CD4-positive, alpha-beta memory T cell (primary cell): ENCODE data around the gene GPR176. TPM values are rescaled to one million over a fixed set of nuclear protein-coding genes. Genes with fewer than 3 reads are reported as not detected.
"Not testable (repeated sequence)": the region's sequence is repeated elsewhere in the genome, so short reads cannot be mapped to it uniquely, and the experiment has no call there.

ENCODE experiments used
- CTCF ChIA-PET: fragments of 350-600 bp; sonication (Branson Sonifier 250); formaldehyde crosslinking; loops from one replicate; lab custom pipeline; 2021; ENCODE audit warnings: inconsistent platforms; ENCODE audit not compliant: partially characterized antibody; lab: Charles Lee
- POLR2A ChIA-PET: fragments of 350-600 bp; sonication (Branson Sonifier 250); formaldehyde crosslinking; loops from one replicate; lab custom pipeline; 2021; ENCODE audit not compliant: partially characterized antibody; lab: Charles Lee
- DNase-seq, 5 donors: peaks; one replicate each; pipeline versions ENCODE4 v3.0.0 to v3.0.0-alpha.2; 2020 to 2022; ENCODE audit warnings: mixed read lengths in 1 of 5
- H3K27ac ChIP-seq: one replicate; pipeline ENCODE4 v1.7.0; 2013; ENCODE audit warnings: low read depth, low read length
- H3K27me3 ChIP-seq: 2 replicates; pipeline ENCODE4 v1.7.0; 2013; ENCODE audit warnings: mild to moderate bottlenecking, low read length, moderate library complexity; ENCODE audit not compliant: insufficient read depth
- H3K36me3 ChIP-seq: 2 replicates; pipeline ENCODE4 v1.7.0; 2013; ENCODE audit warnings: mild to moderate bottlenecking, low read length, moderate library complexity; ENCODE audit not compliant: insufficient read depth
- H3K4me1 ChIP-seq: 2 replicates; pipeline ENCODE4 v1.7.0; 2013; ENCODE audit warnings: mild to moderate bottlenecking, low read length, moderate library complexity; ENCODE audit not compliant: insufficient read depth
- H3K4me3 ChIP-seq, 2 donors: one replicate each; pipeline ENCODE4 v1.7.0; 2013; ENCODE audit warnings: low read length in 2 of 2, mild to moderate bottlenecking in 1 of 2
- H3K9me3 ChIP-seq, 2 donors: one replicate each; pipeline ENCODE4 v1.7.0; 2013; ENCODE audit warnings: low read length in 2 of 2, control low read depth in 1 of 2; ENCODE audit not compliant: control insufficient read depth in 1 of 2
- H3K27ac Mint-ChIP-seq, 7 donors: one replicate each; pipeline ENCODE4 v1.8.0; 2020 to 2021; ENCODE audit warnings: mixed read lengths in 7 of 7, mild to moderate bottlenecking in 6 of 7, inconsistent platforms in 3 of 7, moderate library complexity in 3 of 7
- H3K27me3 Mint-ChIP-seq, 2 donors: one replicate each; pipeline ENCODE4 v1.8.0; 2020 to 2021; ENCODE audit warnings: mixed read lengths in 2 of 2
- H3K36me3 Mint-ChIP-seq, 2 donors: one replicate each; pipeline ENCODE4 v1.8.0; 2020 to 2021; ENCODE audit warnings: mixed read lengths in 2 of 2, inconsistent platforms in 1 of 2, mild to moderate bottlenecking in 1 of 2
- H3K4me1 Mint-ChIP-seq, 4 donors: one replicate each; pipeline ENCODE4 v1.8.0; 2020 to 2021; ENCODE audit warnings: mixed read lengths in 4 of 4, mild to moderate bottlenecking in 1 of 4
- H3K4me3 Mint-ChIP-seq, 8 donors: one replicate each; pipeline ENCODE4 v1.8.0; 2020 to 2021; ENCODE audit warnings: mixed read lengths in 8 of 8, mild to moderate bottlenecking in 7 of 8, moderate library complexity in 6 of 8, inconsistent platforms in 3 of 8
- H3K9me3 Mint-ChIP-seq, 8 donors: one replicate each; pipeline ENCODE4 v1.8.0; 2020 to 2021; ENCODE audit warnings: mixed read lengths in 8 of 8, mild to moderate bottlenecking in 5 of 8, inconsistent platforms in 3 of 8, moderate library complexity in 1 of 8
- intact Hi-C: fragments of 100-400 bp; cut with micrococcal nuclease; formaldehyde crosslinking; loops from one replicate; pipeline ENCODE4 v1.15.1; 2023
- polyA plus RNA-seq, 2 donors: library from polyadenylated mRNA; unstranded; fragments of 300-500 nt; fragmentation: Illumina TruSeq; gene quantifications; one replicate each; pipeline ENCODE4 v1.2.3, GENCODE V29; 2021
- total RNA-seq, 2 experiments: library from RNA; stranded (reverse); gene quantifications; one replicate each; pipeline ENCODE4 v1.2.3, GENCODE V29; 2021

The GPR176 gene
- total and polyA plus RNA-seq, 4 experiments from 2014 or later, result not detected

DNA sequence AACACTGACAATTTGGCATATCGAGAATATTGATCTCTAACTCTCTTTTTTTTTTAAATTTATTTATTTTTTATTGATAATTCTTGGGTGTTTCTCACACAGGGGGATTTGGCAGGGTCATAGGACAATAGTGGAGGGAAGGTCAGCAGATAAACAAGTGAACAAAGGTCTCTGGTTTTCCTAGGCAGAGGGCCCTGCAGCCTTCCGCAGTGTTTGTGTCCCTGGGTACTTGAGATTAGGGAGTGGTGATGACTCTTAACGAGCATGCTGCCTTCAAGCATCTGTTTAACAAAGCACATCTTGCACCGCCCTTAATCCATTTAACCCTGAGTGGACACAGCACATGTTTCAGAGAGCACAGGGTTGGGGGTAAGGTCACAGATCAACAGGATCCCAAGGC lies 27.0 kb downstream of the GPR176 start:
- H3K27me3 Mint-ChIP-seq, H3K4me1 Mint-ChIP-seq, DNase-seq, H3K4me3 Mint-ChIP-seq, H3K27me3 ChIP-seq, H3K36me3 ChIP-seq, H3K27ac Mint-ChIP-seq, H3K9me3 Mint-ChIP-seq, H3K9me3 ChIP-seq, H3K4me3 ChIP-seq, intact Hi-C loops, CTCF ChIA-PET, POLR2A ChIA-PET, H3K27ac ChIP-seq, H3K36me3 Mint-ChIP-seq, H3K4me1 ChIP-seq: not testable (repeated sequence)

DNA sequence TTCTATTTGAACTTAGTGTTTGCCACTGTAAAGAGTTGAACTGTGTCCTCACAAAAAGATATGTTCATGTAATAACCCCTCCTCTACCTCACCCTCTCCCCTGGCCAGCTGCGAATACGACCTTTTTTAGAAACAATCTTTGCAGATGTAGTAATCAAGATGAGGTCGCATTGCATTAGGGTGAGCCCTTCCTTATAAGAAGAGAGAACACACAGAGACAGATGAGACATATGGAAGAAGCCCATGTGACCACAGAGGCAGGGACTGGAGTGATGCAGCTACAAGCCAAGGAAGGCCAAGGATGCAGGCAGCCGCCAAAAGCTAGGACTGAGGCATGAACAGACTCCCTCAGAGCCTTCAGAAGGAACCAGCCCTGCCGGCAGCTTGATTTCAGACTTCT lies 27.6 kb downstream of the GPR176 start:
- no peak for DNase-seq
- H3K4me1 ChIP-seq, result no peaks in the 10 kb centered on the region
- intact Hi-C loops, result no loop called here
- peaks cover 0 to 3% (median 0%) of the 10 kb centered on the region in 8 donors for H3K9me3 Mint-ChIP-seq
- ChIA-PET CTCF (no interaction called here), POLR2A (no interaction called here)
- H3K27ac ChIP-seq, result no peak overlapping the region
- peaks cover 4 to 7% of the 10 kb centered on the region in 2 donors for H3K27me3 Mint-ChIP-seq
- H3K9me3 ChIP-seq, result no peaks in the 10 kb centered on the region
- H3K27me3 ChIP-seq, result no peaks in the 10 kb centered on the region
- H3K36me3 ChIP-seq, result no peaks in the 10 kb centered on the region
- no peaks in the 10 kb centered on the region for H3K36me3 Mint-ChIP-seq
- H3K4me3 Mint-ChIP-seq, result no peak overlapping the region
- H3K4me1 Mint-ChIP-seq, result no peaks in the 10 kb centered on the region
- H3K4me3 ChIP-seq, result no peak overlapping the region
- no peak overlapping the region for H3K27ac Mint-ChIP-seq

GRCh38 chr15:39890621-39891020 lies 29.4 kb downstream of the GPR176 start:
- Mint-ChIP-seq H3K27me3 (no peaks in the 10 kb centered on the region), H3K4me1 (no peaks in the 10 kb centered on the region), H3K27ac (no peak overlapping the region), H3K4me3 (no peak overlapping the region), H3K9me3 (peaks cover 0 to 3% (median 0%) of the 10 kb centered on the region in 8 donors), H3K36me3 (no peaks in the 10 kb centered on the region)
- DNase-seq, result no peak
- Histone ChIP-seq H3K36me3 (no peaks in the 10 kb centered on the region), H3K27me3 (no peaks in the 10 kb centered on the region), H3K27ac (no peak overlapping the region), H3K9me3 (no peaks in the 10 kb centered on the region), H3K4me1 (no peaks in the 10 kb centered on the region), H3K4me3 (no peak overlapping the region)
- POLR2A ChIA-PET, result no interaction called here
- intact Hi-C loops, result no loop called here
- CTCF ChIA-PET, result no interaction called here

- intact Hi-C loops, result loop anchor here (10.0 kb wide), 1 partner anchor 385 kb away; no protein-coding TSS in a partner anchor
- H3K27ac Mint-ChIP-seq, result no peak overlapping the region
- Histone ChIP-seq H3K4me3 (no peak overlapping the region), H3K27me3 (peaks cover 3% of the 10 kb centered on the region), H3K9me3 (no peaks in the 10 kb centered on the region), H3K4me1 (no peaks in the 10 kb centered on the region), H3K27ac (no peak overlapping the region), H3K36me3 (no peaks in the 10 kb centered on the region)
- peaks cover 0 to 1% of the 10 kb centered on the region in 2 donors for H3K27me3 Mint-ChIP-seq
- no peaks in the 10 kb centered on the region for H3K4me1 Mint-ChIP-seq
- ChIA-PET CTCF (no interaction called here), POLR2A (interaction anchor here (0.8 kb wide), 1 partner anchor 9 kb away, joined by 3 read pairs; no protein-coding TSS in a partner anchor)
- no peak for DNase-seq
- H3K36me3 Mint-ChIP-seq, result no peaks in the 10 kb centered on the region
- H3K9me3 Mint-ChIP-seq, result peaks cover 0 to 3% (median 0%) of the 10 kb centered on the region in 8 donors
- H3K4me3 Mint-ChIP-seq, result no peak overlapping the region
These were observed 30.5 kb downstream of the GPR176 start for GRCh38 chr15:39889601-39890000.

DNA sequence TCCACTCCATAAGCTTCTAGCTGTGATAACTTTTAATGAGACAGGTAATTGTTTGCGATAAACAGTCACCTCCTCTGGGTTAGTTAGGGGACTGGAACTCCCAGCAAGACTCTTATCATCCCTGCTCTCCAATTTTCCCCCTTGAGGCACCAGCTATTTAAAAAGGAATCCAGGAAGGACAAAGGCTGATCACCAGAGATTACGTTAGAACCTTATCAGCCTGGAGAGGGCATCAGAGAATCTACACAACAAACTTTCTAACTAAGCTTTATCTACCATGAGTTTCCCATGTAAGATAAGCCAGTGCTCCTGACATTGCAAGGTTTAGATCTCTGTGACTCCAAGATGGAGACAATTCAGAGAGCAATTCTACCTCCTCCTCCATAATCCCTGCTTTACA lies 31.3 kb downstream of the GPR176 start:
- H3K4me1 Mint-ChIP-seq, result no peaks in the 10 kb centered on the region
- CTCF ChIA-PET, result no interaction called here

GRCh38 chr15:39888243-39888642 lies 31.8 kb downstream of the GPR176 start:
- intact Hi-C loops, result loop anchor here (10.0 kb wide), 1 partner anchor 387 kb away; no protein-coding TSS in a partner anchor
- CTCF ChIA-PET, result interaction anchor here (0.9 kb wide), 1 partner anchor 387 kb away, joined by 4 read pairs; no protein-coding TSS in a partner anchor
- H3K4me3 ChIP-seq, result no peak overlapping the region
- POLR2A ChIA-PET, result no interaction called here
- H3K27me3 ChIP-seq, result peaks cover 11% of the 10 kb centered on the region
- H3K36me3 Mint-ChIP-seq, result no peaks in the 10 kb centered on the region
- H3K4me1 ChIP-seq, result no peaks in the 10 kb centered on the region
- H3K9me3 ChIP-seq, result no peaks in the 10 kb centered on the region
- no peak overlapping the region for H3K27ac Mint-ChIP-seq
- H3K9me3 Mint-ChIP-seq, result peaks cover 0 to 3% (median 0%) of the 10 kb centered on the region in 8 donors
- no peaks in the 10 kb centered on the region for H3K4me1 Mint-ChIP-seq
- no peak overlapping the region for H3K27ac ChIP-seq
- DNase-seq, result no peak
- H3K36me3 ChIP-seq, result no peaks in the 10 kb centered on the region
- H3K4me3 Mint-ChIP-seq, result no peak overlapping the region
- H3K27me3 Mint-ChIP-seq, result peaks cover 5 to 8% of the 10 kb centered on the region in 2 donors

More for the DNA sequence above, 31.3 kb downstream of the GPR176 start:
- Mint-ChIP-seq H3K9me3 (peaks cover 0 to 3% (median 0%) of the 10 kb centered on the region in 8 donors), H3K36me3 (no peaks in the 10 kb centered on the region), H3K27me3 (peaks cover 4 to 7% of the 10 kb centered on the region in 2 donors), H3K27ac (no peak overlapping the region), H3K4me3 (no peak overlapping the region)
- Histone ChIP-seq H3K4me3 (no peak overlapping the region), H3K36me3 (no peaks in the 10 kb centered on the region), H3K27me3 (peaks cover 11% of the 10 kb centered on the region), H3K4me1 (no peaks in the 10 kb centered on the region), H3K9me3 (no peaks in the 10 kb centered on the region), H3K27ac (no peak overlapping the region)
- intact Hi-C loops, result loop anchor here (10.0 kb wide), 1 partner anchor 386 kb away; no protein-coding TSS in a partner anchor
- POLR2A ChIA-PET, result interaction anchor here (0.8 kb wide), 1 partner anchor 10 kb away, joined by 3 read pairs; no protein-coding TSS in a partner anchor
- no peak for DNase-seq

DNA sequence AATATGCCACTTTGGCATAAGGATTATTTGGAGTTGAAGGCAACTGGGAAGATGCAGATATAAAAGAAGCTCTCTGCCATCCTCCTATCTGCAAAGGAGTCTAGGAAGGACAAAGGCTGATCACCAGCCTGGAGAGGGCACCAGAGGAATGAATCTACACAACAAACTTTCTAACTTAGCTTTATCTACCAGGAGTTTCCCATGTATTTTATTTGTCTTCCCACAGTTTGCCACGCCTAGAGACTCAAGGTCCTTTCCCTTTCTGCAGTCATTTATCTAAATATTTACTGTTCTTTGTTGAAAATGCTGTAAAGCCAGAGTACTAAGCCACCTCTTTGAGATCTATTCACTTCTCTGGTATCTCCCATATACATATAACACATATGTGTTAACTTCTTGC lies 32.2 kb downstream of the GPR176 start:
- H3K27ac Mint-ChIP-seq, result no peak overlapping the region
- Histone ChIP-seq H3K4me3 (no peak overlapping the region), H3K36me3 (no peaks in the 10 kb centered on the region), H3K4me1 (no peaks in the 10 kb centered on the region), H3K27me3 (peaks cover 11% of the 10 kb centered on the region), H3K27ac (no peak overlapping the region), H3K9me3 (no peaks in the 10 kb centered on the region)
- H3K27me3 Mint-ChIP-seq, result peaks cover 5 to 8% of the 10 kb centered on the region in 2 donors
- ChIA-PET CTCF (interaction anchor here (0.6 to 1.0 kb wide), 5 partner anchors 17 to 1791 kb away, joined by 3 to 4 read pairs (median 3); no protein-coding TSS in a partner anchor), POLR2A (no interaction called here)
- H3K4me3 Mint-ChIP-seq, result no peak overlapping the region
- no peaks in the 10 kb centered on the region for H3K4me1 Mint-ChIP-seq
- peaks cover 0 to 3% (median 0%) of the 10 kb centered on the region in 8 donors for H3K9me3 Mint-ChIP-seq
- intact Hi-C loops, result loop anchor here (10.0 kb wide), 1 partner anchor 387 kb away; no protein-coding TSS in a partner anchor
- no peaks in the 10 kb centered on the region for H3K36me3 Mint-ChIP-seq
- DNase-seq, result no peak
